IPS-NIHi11 (cell line): Measurements from ENCODE around the gene NSMF.
A peak's percentile ranks its signal among the peaks of the same experiment; 100 is the strongest.
"Not testable (repeated sequence)": the region's sequence is repeated elsewhere in the genome, so short reads cannot be mapped to it uniquely, and the experiment has no call there.

ENCODE experiments used
- DNase-seq: peaks from one replicate; pipeline ENCODE4 v3.0.0; 2012; ENCODE audit warnings: mixed read lengths, low spot score

NSMF gene

GRCh38 chr9:137410236-137410890, 48.8 kb downstream of the NSMF start:
- DNase-seq: not testable (repeated sequence)

- DNase-seq: no peak
These were observed 49.6 kb downstream of the NSMF start for GRCh38 chr9:137409515-137409914.

- no peak for DNase-seq
These were observed 50.3 kb downstream of the NSMF start for GRCh38 chr9:137408651-137409405.

GRCh38 chr9:137407590-137408300, 51.4 kb downstream of the NSMF start:
- DNase-seq: no peak

- DNase-seq: peak; percentile 96
These were observed 52.1 kb downstream of the NSMF start for GRCh38 chr9:137406876-137407589.

GRCh38 chr9:137406085-137406760, 52.9 kb downstream of the NSMF start:
- peak; percentile 27 for DNase-seq

GRCh38 chr9:137405677-137406081, 53.5 kb downstream of the NSMF start:
- no peak for DNase-seq

- no peak for DNase-seq
These were observed 54.1 kb downstream of the NSMF start for GRCh38 chr9:137404961-137405567.

GRCh38 chr9:137403269-137403668, 55.9 kb downstream of the NSMF start:
- no peak for DNase-seq

- DNase-seq: no peak
These were observed 56.4 kb downstream of the NSMF start for GRCh38 chr9:137402746-137403145.

- DNase-seq: no peak
These were observed 60.3 kb downstream of the NSMF start for GRCh38 chr9:137398561-137399468.

GRCh38 chr9:137397675-137398423, 61.3 kb downstream of the NSMF start:
- no peak for DNase-seq
